ENCODE measurements around the gene STRADA. TPM values are rescaled to one million over a fixed set of nuclear protein-coding genes. Genes with fewer than 3 reads are reported as not detected.

Gene STRADA
- total RNA-seq, 2 donors from 2014 or later, result 15.7 to 37.1 TPM

DNA sequence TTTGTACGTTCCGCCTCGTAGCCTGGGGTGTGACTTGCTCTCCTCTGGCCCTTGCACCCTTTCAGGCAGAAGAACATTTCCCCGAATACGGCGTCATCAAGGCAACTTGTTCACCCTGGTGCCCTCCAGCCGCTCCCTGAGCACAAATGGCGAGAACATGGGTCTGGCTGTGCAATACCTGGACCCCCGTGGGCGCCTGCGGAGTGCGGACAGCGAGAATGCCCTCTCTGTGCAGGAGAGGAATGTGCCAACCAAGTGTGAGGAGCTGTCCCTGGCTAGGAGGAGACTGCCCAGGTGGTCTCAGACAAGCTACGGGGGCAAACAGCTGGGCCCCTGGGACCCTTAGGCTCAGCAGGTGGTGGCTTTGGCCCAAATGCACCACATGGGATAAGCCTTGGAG is 52.1 kb downstream of the STRADA start:
- 95% methylated on average over 14 of the region's 14 CpGs for WGBS
- TF ChIP-seq POLR2AphosphoS5 (IDR thresholded peaks at IDR 0.05) (no peak), POLR2A (IDR thresholded peaks at IDR 0.05) (no peak)
- TF ChIP-seq, protein P1, sequence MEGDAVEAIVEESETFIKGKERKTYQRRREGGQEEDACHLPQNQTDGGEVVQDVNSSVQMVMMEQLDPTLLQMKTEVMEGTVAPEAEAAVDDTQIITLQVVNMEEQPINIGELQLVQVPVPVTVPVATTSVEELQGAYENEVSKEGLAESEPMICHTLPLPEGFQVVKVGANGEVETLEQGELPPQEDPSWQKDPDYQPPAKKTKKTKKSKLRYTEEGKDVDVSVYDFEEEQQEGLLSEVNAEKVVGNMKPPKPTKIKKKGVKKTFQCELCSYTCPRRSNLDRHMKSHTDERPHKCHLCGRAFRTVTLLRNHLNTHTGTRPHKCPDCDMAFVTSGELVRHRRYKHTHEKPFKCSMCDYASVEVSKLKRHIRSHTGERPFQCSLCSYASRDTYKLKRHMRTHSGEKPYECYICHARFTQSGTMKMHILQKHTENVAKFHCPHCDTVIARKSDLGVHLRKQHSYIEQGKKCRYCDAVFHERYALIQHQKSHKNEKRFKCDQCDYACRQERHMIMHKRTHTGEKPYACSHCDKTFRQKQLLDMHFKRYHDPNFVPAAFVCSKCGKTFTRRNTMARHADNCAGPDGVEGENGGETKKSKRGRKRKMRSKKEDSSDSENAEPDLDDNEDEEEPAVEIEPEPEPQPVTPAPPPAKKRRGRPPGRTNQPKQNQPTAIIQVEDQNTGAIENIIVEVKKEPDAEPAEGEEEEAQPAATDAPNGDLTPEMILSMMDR (IDR thresholded peaks at IDR 0.05), result no peak

DNA sequence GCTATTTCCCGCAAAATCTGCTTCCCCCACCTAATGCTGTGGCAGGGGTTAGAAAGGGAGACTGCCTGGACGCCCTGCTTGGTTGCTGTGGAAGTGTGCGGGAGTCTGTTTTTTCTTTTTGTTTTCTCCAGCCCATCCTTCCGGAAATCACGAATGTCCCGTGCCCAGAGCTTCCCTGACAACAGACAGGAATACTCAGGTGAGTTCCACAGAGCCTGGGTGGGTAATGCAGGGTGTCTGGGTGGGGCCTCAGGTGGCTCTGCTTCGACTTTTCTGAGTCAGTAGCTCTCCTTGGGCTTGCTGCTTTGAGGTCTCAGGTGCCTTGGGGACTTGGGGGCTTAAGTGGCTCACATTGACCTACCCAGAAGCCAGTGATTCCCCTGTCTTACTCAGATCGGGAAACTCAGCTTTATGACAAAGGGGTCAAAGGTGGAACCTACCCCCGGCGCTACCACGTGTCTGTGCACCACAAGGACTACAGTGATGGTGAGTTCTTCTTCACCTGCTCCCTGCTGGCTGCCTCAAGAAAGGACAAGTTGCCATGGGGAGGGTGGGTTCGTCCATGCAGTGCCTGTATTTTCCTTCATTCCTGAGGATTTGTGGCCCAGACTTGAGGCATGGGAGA is 53.1 kb downstream of the STRADA start:
- TF ChIP-seq POLR2AphosphoS5 (IDR thresholded peaks at IDR 0.05) (no peak), POLR2A (IDR thresholded peaks at IDR 0.05) (no peak)
- TF ChIP-seq, protein P1 (IDR thresholded peaks at IDR 0.05), result no peak
- peaks cover 14% of the 10 kb centered on the region for H3K4me1 ChIP-seq (replicated peaks)
- DNase-seq (ENCODE audit: low spot score), result no peak
- H3K4me3 ChIP-seq, result no peak overlapping the region
- no peak overlapping the region for H3K27ac ChIP-seq
- 81% methylated on average over 12 of the region's 12 CpGs for WGBS
- no peaks in the 10 kb centered on the region for H3K9me3 ChIP-seq
- H3K27me3 ChIP-seq (replicated peaks; ENCODE audit: insufficient read depth), result no peaks in the 10 kb centered on the region
- H3K36me3 ChIP-seq, result peaks cover 24 to 45% of the 10 kb centered on the region in 2 donors
- intact Hi-C loops (cut with DNase I), result no loop called here

More for the DNA sequence above, 52.1 kb downstream of the STRADA start:
- Histone ChIP-seq H3K27me3 (replicated peaks; ENCODE audit: insufficient read depth) (no peaks in the 10 kb centered on the region), H3K36me3 (peaks cover 34 to 51% of the 10 kb centered on the region in 2 donors), H3K4me3 (no peak overlapping the region), H3K27ac (no peak overlapping the region), H3K9me3 (no peaks in the 10 kb centered on the region), H3K4me1 (replicated peaks) (peaks cover 14% of the 10 kb centered on the region)
- intact Hi-C loops (cut with DNase I), result no loop called here
- DNase-seq (ENCODE audit: low spot score), result no peak

DNA sequence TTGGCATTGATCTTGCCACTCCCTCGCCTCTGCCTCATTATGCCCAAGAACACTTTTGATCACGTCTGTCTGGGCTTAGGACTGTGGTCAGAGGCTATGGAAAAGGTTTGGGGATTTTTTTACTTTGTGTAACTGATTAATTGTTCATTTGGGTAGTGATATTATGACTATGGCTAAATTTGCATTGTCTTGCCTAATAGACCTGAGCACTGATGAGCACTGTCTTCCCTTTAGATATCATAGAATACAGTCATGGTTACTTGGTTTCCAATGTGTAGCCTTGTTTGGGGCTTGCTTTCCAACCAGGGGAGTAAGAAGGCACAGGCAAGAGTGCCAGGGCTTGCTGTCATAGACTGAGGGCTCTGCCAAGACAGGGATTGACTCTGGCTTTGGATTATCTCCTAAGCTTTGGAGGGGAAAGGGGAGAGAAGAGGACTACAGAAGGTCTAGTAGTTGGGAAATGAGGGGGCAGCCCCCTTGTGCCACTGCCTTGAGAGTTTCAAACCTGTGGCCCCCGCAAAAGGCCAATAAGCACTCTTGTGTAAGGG is 55.4 kb downstream of the STRADA start:
- intact Hi-C loops (cut with DNase I), result no loop called here
- H3K27ac ChIP-seq, result no peak overlapping the region
- no peaks in the 10 kb centered on the region for H3K27me3 ChIP-seq (replicated peaks; ENCODE audit: insufficient read depth)
- H3K9me3 ChIP-seq, result no peaks in the 10 kb centered on the region
- H3K4me3 ChIP-seq, result no peak overlapping the region
- peaks cover 14% of the 10 kb centered on the region for H3K4me1 ChIP-seq (replicated peaks)
- no peak for TF ChIP-seq POLR2A (IDR thresholded peaks at IDR 0.05)
- TF ChIP-seq, protein P1 (IDR thresholded peaks at IDR 0.05), result no peak
- TF ChIP-seq POLR2AphosphoS5 (IDR thresholded peaks at IDR 0.05), result no peak
- DNase-seq (ENCODE audit: low spot score), result no peak
- peaks cover 25% of the 10 kb centered on the region in 2 donors for H3K36me3 ChIP-seq
- 86% methylated on average over 3 of the region's 3 CpGs for WGBS

DNA sequence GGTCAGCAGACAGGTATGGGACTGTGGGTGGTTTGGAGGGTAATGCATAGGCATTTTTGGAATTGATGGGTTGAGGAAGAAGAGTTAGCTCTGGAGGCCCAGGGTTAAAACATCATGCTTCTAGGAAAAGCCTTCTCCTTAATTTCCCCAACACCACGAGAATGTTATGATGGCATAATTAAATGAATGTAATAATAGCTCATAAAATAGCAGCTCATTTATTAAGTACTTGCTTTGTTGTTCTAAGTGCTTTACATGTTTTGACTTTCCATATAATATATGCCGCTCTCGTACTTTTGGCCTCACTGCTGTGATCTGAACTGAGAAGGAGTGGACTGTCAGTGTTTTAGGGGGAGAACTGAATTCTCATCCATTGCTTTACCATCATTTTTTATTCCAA is 56.0 kb downstream of the STRADA start:
- H3K4me1 ChIP-seq (replicated peaks), result peaks cover 14% of the 10 kb centered on the region
- H3K27ac ChIP-seq, result peak overlapping the region; percentile 47 to 58
- no peak for TF ChIP-seq POLR2A (IDR thresholded peaks at IDR 0.05)
- no peak for TF ChIP-seq POLR2AphosphoS5 (IDR thresholded peaks at IDR 0.05)
- peaks cover 19 to 20% of the 10 kb centered on the region in 2 donors for H3K36me3 ChIP-seq
- no peaks in the 10 kb centered on the region for H3K27me3 ChIP-seq (replicated peaks; ENCODE audit: insufficient read depth)
- no peaks in the 10 kb centered on the region for H3K9me3 ChIP-seq
- H3K4me3 ChIP-seq, result no peak overlapping the region
- DNase-seq (ENCODE audit: low spot score), result no peak
- WGBS, result 46% methylated on average over 3 of the region's 3 CpGs
- intact Hi-C loops (cut with DNase I), result no loop called here

DNA sequence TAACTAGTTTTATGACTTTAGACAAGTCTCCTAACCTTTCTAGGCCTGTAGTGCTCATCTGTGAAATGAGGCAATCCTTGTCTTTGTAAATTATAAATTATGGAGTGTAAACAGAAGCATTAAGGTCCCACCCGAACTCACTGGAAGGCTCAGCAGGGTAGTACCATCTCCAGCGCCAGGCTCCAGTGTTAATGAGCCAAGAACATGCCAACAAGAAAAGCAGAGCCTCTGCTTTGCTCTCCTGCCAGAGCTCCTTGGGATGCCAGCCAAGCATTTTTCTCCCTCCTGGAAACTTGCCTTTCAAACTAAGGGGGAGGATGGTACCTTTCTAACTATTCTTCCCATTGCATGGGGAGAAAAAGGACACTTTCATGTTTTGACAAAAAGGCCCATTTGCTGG is 56.6 kb downstream of the STRADA start:
- peak; percentile 94 for TF ChIP-seq POLR2AphosphoS5 (IDR thresholded peaks at IDR 0.05)
- TF ChIP-seq, protein P1 (IDR thresholded peaks at IDR 0.05), result no peak
- TF ChIP-seq POLR2A (IDR thresholded peaks at IDR 0.05), result no peak
- Histone ChIP-seq H3K27me3 (replicated peaks; ENCODE audit: insufficient read depth) (no peaks in the 10 kb centered on the region), H3K4me3 (no peak overlapping the region), H3K4me1 (replicated peaks) (peaks cover 14% of the 10 kb centered on the region), H3K36me3 (peaks cover 14 to 15% of the 10 kb centered on the region in 2 donors), H3K27ac (peak overlapping the region; percentile 47 to 58), H3K9me3 (no peaks in the 10 kb centered on the region)
- DNase-seq (ENCODE audit: low spot score), result peak; percentile 92
- 15% methylated on average over 2 of the region's 2 CpGs for WGBS
- intact Hi-C loops (cut with DNase I), result no loop called here
